GM23338 (cell line): ENCODE measurements around the gene BCL11B. TPM values are rescaled to one million over a fixed set of nuclear protein-coding genes. Genes with fewer than 3 reads are reported as not detected.

ENCODE experiments used
- ATAC-seq: fragments of 200-7000 bp; cut with Tn5 transposase; 3 replicates; pipeline ENCODE4 v1.9.1; 2020
- DNase-seq: peaks from one replicate; pipeline ENCODE4 v3.0.0-alpha.2; 2015; ENCODE audit warnings: low spot score
- H2AFZ ChIP-seq: fragments of 200-600 bp; sonication (generic); 2 replicates; pipeline ENCODE4 v1.8.0; 2016; ENCODE audit warnings: antibody characterized with exemption, mild to moderate bottlenecking, moderate library complexity
- H3F3A ChIP-seq: fragments of 200-600 bp; sonication (generic); replicated peaks from 2 replicates; pipeline ENCODE4 v1.8.0; 2017; ENCODE audit warnings: antibody characterized with exemption, mixed run types, low read depth
- H3K27ac ChIP-seq: fragments of 200-600 bp; sonication (generic); 2 replicates; pipeline ENCODE4 v1.6.1; 2016; ENCODE audit warnings: low read depth
- H3K27me3 ChIP-seq: fragments of 200-600 bp; sonication (generic); 2 replicates; pipeline ENCODE4 v1.8.0; 2016; ENCODE audit warnings: mild to moderate bottlenecking, mixed run types, moderate library complexity; ENCODE audit not compliant: insufficient read depth
- H3K36me3 ChIP-seq: fragments of 200-600 bp; sonication (generic); 2 replicates; pipeline ENCODE4 v1.8.0; 2016; ENCODE audit warnings: mild to moderate bottlenecking; ENCODE audit not compliant: insufficient read depth
- H3K4me1 ChIP-seq: fragments of 200-600 bp; sonication (generic); 2 replicates; pipeline ENCODE4 v1.8.0; 2016; ENCODE audit warnings: mild to moderate bottlenecking, moderate library complexity; ENCODE audit not compliant: insufficient read depth
- H3K4me2 ChIP-seq: fragments of 200-600 bp; sonication (generic); 2 replicates; pipeline ENCODE4 v1.7.1; 2017; ENCODE audit warnings: mixed run types
- H3K4me3 ChIP-seq: fragments of 200-600 bp; sonication (generic); 2 replicates; pipeline ENCODE4 v1.6.1; 2016; ENCODE audit warnings: mixed run types
- H3K79me2 ChIP-seq: fragments of 200-600 bp; sonication (generic); replicated peaks from 2 replicates; pipeline ENCODE4 v1.8.0; 2017; ENCODE audit warnings: mild to moderate bottlenecking; ENCODE audit not compliant: insufficient read depth
- H3K9me2 ChIP-seq: fragments of 200-600 bp; sonication (generic); 2 replicates; pipeline ENCODE4 v1.8.0; 2017; ENCODE audit not compliant: insufficient read depth
- H4K20me1 ChIP-seq: fragments of 200-600 bp; sonication (generic); replicated peaks from 2 replicates; pipeline ENCODE4 v1.8.0; 2017; ENCODE audit warnings: mild to moderate bottlenecking; ENCODE audit not compliant: insufficient read depth
- H3K27ac Mint-ChIP-seq: 2 replicates; pipeline ENCODE4 v1.8.0; 2020; ENCODE audit warnings: inconsistent platforms, mild to moderate bottlenecking, moderate library complexity, mixed read lengths
- H3K27me3 Mint-ChIP-seq: 3 replicates; pipeline ENCODE4 v1.8.0; 2022; ENCODE audit warnings: low read depth, mild to moderate bottlenecking, moderate library complexity, mixed read lengths, inconsistent platforms; ENCODE audit not compliant: insufficient read depth, poor library complexity
- H3K36me3 Mint-ChIP-seq: 3 replicates; pipeline ENCODE4 v1.8.0; 2021; ENCODE audit warnings: low read depth, mild to moderate bottlenecking, inconsistent platforms, moderate library complexity, mixed read lengths
- H3K4me1 Mint-ChIP-seq: 3 replicates; pipeline ENCODE4 v1.8.0; 2020; ENCODE audit warnings: mild to moderate bottlenecking, inconsistent platforms, mixed read lengths
- H3K4me3 Mint-ChIP-seq: 3 replicates; pipeline ENCODE4 v1.8.0; 2021; ENCODE audit warnings: moderate library complexity, mild to moderate bottlenecking, inconsistent platforms, mixed read lengths
- H3K9me3 Mint-ChIP-seq: 3 replicates; pipeline ENCODE4 v1.8.0; 2020; ENCODE audit warnings: moderate library complexity, mild to moderate bottlenecking, inconsistent platforms, mixed read lengths
- CREB1 ChIP-seq: fragments of 250-450 bp; sonication (Bioruptor Pico); IDR thresholded peaks from 2 replicates; pipeline ENCODE4 v1.5.0; 2020; ENCODE audit warnings: low read depth, mild to moderate bottlenecking, moderate library complexity
- CTCF ChIP-seq, 2 experiments: fragments of 200-600 bp in 1 of 2; sonication (generic) in 1 of 2; conservative IDR thresholded peaks; 2 replicates each; pipeline versions ENCODE4 v1.5.1 to v1.6.1; 2016 to 2017; ENCODE audit warnings: antibody characterized with exemption in 2 of 2, low read depth in 2 of 2, mild to moderate bottlenecking in 2 of 2, moderate library complexity in 1 of 2
- EZH2phosphoT487 ChIP-seq: fragments of 200-600 bp; sonication (generic); IDR thresholded peaks from one replicate; pipeline ENCODE4 v1.8.1; 2018; ENCODE audit warnings: antibody characterized with exemption; ENCODE audit not compliant: unreplicated experiment
- JUNB ChIP-seq: IDR thresholded peaks from one replicate; pipeline ENCODE4 v1.6.1; 2016; ENCODE audit warnings: antibody characterized with exemption; ENCODE audit not compliant: unreplicated experiment
- NANOG ChIP-seq: IDR thresholded peaks from 2 replicates; pipeline ENCODE4 v1.6.1; 2016; ENCODE audit warnings: antibody characterized with exemption, borderline replicate concordance
- POLR2AphosphoS5 ChIP-seq: IDR thresholded peaks from 2 replicates; pipeline ENCODE4 v1.6.1; 2016; ENCODE audit warnings: antibody characterized with exemption, low read depth
- REST ChIP-seq: IDR thresholded peaks from one replicate; pipeline ENCODE4 v1.6.1; 2018; ENCODE audit warnings: antibody characterized with exemption; ENCODE audit not compliant: unreplicated experiment
- STAT1 ChIP-seq: IDR thresholded peaks from one replicate; pipeline ENCODE4 v1.6.1; 2016; ENCODE audit warnings: antibody characterized with exemption; ENCODE audit not compliant: unreplicated experiment
- ZNF114 ChIP-seq: fragments of 250-450 bp; sonication (Bioruptor Pico); IDR thresholded peaks from 2 replicates; pipeline ENCODE4 v1.5.0; 2020; ENCODE audit warnings: mild to moderate bottlenecking, moderate library complexity
- ZNF331 ChIP-seq: fragments of 250-450 bp; sonication (Bioruptor Pico); IDR thresholded peaks from 2 replicates; pipeline ENCODE4 v1.5.0; 2020; ENCODE audit warnings: low read depth, mild to moderate bottlenecking, moderate library complexity
- polyA plus RNA-seq: library from polyadenylated mRNA; unstranded; fragments of >200 nt; fragmentation: Nextera tagmentation; extraction: Ambion mirVana; gene quantifications from 2 replicates; pipeline ENCODE4 v1.2.1, GENCODE V29; 2016
- total RNA-seq: library from RNA; depleted of rRNA; stranded (reverse); fragments of >200 nt; shearing (Covaris generic); gene quantifications from 2 replicates; pipeline ENCODE4 v1.2.3, GENCODE V29; 2014
- TF ChIP-seq, protein P1 (sequence below): IDR thresholded peaks from 2 replicates; pipeline ENCODE4 v1.6.1; 2016; ENCODE audit warnings: antibody characterized with exemption

The BCL11B gene
- total and polyA plus RNA-seq, 2 experiments from 2014 or later: 2.4 to 6.7 TPM

DNA sequence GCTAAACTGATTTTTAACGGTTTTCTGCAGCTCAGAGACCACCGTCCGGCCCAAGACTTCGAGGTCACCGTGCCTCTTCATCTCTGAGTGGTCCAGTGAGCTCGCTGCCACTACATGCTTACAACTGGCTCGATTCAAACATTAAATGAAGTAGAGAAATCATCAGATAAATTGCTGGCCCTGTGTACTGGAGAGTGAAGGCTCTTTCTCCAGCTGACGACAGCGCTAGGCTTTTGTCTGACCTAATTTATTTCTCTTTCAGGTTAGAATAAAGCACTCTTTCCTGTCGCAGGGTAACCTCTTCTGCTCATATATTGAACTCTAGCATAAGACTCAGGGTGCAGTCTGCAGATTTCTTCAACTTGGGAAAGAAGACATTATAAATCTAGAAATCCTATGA, 6.4 kb downstream of the BCL11B start (continued):
- TF ChIP-seq CREB1 (CRISPR knock-in tag) (no peak), CTCF (conservative IDR thresholded peaks at IDR 0.05; ENCODE audit: low read depth in 2 of 2) (no peak), EZH2phosphoT487 (no peak), STAT1 (no peak), NANOG (no peak), REST (no peak), ZNF331 (CRISPR knock-in tag) (no peak), JUNB (no peak)
- TF ChIP-seq, protein P1, sequence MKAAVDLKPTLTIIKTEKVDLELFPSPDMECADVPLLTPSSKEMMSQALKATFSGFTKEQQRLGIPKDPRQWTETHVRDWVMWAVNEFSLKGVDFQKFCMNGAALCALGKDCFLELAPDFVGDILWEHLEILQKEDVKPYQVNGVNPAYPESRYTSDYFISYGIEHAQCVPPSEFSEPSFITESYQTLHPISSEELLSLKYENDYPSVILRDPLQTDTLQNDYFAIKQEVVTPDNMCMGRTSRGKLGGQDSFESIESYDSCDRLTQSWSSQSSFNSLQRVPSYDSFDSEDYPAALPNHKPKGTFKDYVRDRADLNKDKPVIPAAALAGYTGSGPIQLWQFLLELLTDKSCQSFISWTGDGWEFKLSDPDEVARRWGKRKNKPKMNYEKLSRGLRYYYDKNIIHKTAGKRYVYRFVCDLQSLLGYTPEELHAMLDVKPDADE: no peak

- Histone ChIP-seq H3F3A (peaks cover 4% of the 10 kb centered on the region; the same call in 1 of the 2 replicates), H3K79me2 (peaks cover 97% of the 10 kb centered on the region)
- no peaks in the 10 kb centered on the region for H3K9me3 Mint-ChIP-seq
- TF ChIP-seq STAT1 (no peak), NANOG (no peak), CTCF (conservative IDR thresholded peaks at IDR 0.05; ENCODE audit: low read depth in 2 of 2) (no peak), REST (no peak), POLR2AphosphoS5 (no peak), ZNF114 (no peak), JUNB (no peak)
Observed at GRCh38 chr14:99264691-99265450, 7.1 kb downstream of the BCL11B start.

More at GRCh38 chr14:99264691-99265450, 7.1 kb downstream of the BCL11B start:
- ATAC-seq (no peak), DNase-seq (no peak)
- H3K27me3 Mint-ChIP-seq: peaks cover 17% of the 10 kb centered on the region
- no peak overlapping the region for H3K27ac Mint-ChIP-seq
- H3K4me2 ChIP-seq: no peak overlapping the region
- H3K36me3 ChIP-seq: no peaks in the 10 kb centered on the region
- H3K4me1 Mint-ChIP-seq: peaks cover 86% of the 10 kb centered on the region
- H3K4me1 ChIP-seq: peaks cover 87% of the 10 kb centered on the region
- H3K27ac ChIP-seq: no peak overlapping the region
- no peak overlapping the region for H3K4me3 Mint-ChIP-seq
- H4K20me1 ChIP-seq: 0 out of 2 replicates have a peak, but pooled peaks cover 8% of the 10 kb centered on the region
- peaks cover 4% of the 10 kb centered on the region; the same call in 1 of the 2 replicates for H3K27me3 ChIP-seq
- H3K4me3 ChIP-seq: no peak overlapping the region
- no peak overlapping the region for H2AFZ ChIP-seq
- H3K36me3 Mint-ChIP-seq: no peaks in the 10 kb centered on the region
- H3K9me2 ChIP-seq: no peaks in the 10 kb centered on the region
